GM23248 (cell line): ENCODE data around the gene FBXL3.

Source experiments
- EZH2 ChIP-seq: fragments of 200-600 bp; sonication (generic); IDR thresholded peaks from 2 replicates; pipeline ENCODE4 v1.6.1; 2018; ENCODE audit warnings: antibody characterized with exemption, mild to moderate bottlenecking; ENCODE audit not compliant: insufficient read depth, poor library complexity, severe bottlenecking
- EZH2phosphoT487 ChIP-seq: fragments of 200-600 bp; sonication (generic); IDR thresholded peaks from 2 replicates; pipeline ENCODE4 v1.6.1; 2018; ENCODE audit warnings: antibody characterized with exemption, moderate library complexity, mild to moderate bottlenecking, low read depth; ENCODE audit not compliant: insufficient read depth

DNA sequence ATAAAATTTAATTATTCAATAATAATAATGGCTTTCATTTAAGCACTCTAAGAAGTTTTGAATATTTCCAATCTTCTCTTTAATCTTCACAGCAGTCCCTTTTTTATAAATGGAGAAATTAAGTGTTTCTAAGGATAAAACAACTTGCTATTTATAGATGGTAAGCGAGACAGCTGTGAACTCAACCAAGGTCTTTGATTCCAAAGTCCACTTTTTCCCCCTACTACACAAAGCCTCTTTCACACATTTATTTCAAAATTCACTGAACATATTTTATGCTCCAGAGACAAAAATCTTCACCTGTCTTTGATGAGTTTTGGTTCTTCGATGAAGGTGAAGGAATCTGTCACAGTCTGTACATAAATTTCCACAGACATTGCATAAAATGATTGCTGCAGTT is 34.4 kb upstream of the FBXL3 start:
- no peak for TF ChIP-seq EZH2
- no peak for TF ChIP-seq EZH2phosphoT487
